Measurements from ENCODE around the gene CD69.

Gene CD69

GRCh38 chr12:9760699-9761418, at the start of gene CD69:
Gene CD69 (minus strand): TSS chr12:9760901. CDS start chr12:9760820, 81 bp downstream.
- DNase-seq (ENCODE audit: insufficient read length, low spot score) (no peak), FAIRE-seq (no peak)
- TF ChIP-seq, protein P1, sequence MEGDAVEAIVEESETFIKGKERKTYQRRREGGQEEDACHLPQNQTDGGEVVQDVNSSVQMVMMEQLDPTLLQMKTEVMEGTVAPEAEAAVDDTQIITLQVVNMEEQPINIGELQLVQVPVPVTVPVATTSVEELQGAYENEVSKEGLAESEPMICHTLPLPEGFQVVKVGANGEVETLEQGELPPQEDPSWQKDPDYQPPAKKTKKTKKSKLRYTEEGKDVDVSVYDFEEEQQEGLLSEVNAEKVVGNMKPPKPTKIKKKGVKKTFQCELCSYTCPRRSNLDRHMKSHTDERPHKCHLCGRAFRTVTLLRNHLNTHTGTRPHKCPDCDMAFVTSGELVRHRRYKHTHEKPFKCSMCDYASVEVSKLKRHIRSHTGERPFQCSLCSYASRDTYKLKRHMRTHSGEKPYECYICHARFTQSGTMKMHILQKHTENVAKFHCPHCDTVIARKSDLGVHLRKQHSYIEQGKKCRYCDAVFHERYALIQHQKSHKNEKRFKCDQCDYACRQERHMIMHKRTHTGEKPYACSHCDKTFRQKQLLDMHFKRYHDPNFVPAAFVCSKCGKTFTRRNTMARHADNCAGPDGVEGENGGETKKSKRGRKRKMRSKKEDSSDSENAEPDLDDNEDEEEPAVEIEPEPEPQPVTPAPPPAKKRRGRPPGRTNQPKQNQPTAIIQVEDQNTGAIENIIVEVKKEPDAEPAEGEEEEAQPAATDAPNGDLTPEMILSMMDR (IDR thresholded peaks at IDR 0.05; ENCODE audit: insufficient read depth, missing control alignments), result no peak

DNA sequence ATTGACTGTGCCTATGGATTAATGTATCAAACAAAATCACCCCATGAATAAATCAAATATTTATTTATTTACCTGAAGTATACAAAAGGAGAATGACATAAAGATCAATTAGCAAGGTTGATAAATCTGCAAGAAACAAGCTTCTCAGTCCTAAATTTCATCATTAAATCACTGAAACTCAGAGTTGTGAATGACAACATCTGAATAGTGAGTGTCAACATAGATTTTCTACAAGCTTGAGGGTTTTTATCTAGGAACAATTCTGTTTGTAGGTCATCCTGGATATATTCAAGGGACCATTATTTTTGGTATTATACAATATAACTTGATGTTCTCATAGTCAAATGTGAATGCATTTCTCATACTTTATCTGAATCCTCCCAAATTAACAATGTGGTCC, 49.2 kb upstream of the CD69 start:
- TF ChIP-seq, protein P1 (IDR thresholded peaks at IDR 0.05; ENCODE audit: insufficient read depth, missing control alignments), result no peak
- DNase-seq (ENCODE audit: insufficient read length, low spot score), result no peak
- FAIRE-seq, result no peak

GRCh38 chr12:9809338-9809737, 48.6 kb upstream of the CD69 start:
- FAIRE-seq, result no peak
- TF ChIP-seq, protein P1 (IDR thresholded peaks at IDR 0.05; ENCODE audit: insufficient read depth, missing control alignments), result no peak
- DNase-seq (ENCODE audit: insufficient read length, low spot score), result no peak

DNA sequence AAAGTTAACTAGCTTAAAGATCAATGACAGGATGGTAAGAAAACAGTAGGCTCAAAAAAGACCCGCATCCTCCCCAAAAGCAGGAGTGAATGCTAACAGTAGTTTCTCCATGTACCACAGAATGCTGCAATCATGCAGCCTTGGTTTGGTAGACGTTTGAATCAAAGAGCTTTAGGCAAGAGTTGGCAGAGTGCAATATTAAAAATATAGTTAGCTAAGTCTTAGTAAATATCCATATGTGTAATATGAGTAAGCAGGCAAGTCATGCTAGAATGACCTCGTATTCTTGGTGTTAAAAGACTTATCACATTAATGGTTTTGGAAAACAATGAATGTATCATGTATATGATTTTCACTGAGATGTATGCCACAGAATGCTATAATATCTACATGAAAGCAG, 47.8 kb upstream of the CD69 start:
- TF ChIP-seq, protein P1 (IDR thresholded peaks at IDR 0.05; ENCODE audit: insufficient read depth, missing control alignments), result no peak
- FAIRE-seq (no peak), DNase-seq (ENCODE audit: insufficient read length, low spot score) (no peak)

DNA sequence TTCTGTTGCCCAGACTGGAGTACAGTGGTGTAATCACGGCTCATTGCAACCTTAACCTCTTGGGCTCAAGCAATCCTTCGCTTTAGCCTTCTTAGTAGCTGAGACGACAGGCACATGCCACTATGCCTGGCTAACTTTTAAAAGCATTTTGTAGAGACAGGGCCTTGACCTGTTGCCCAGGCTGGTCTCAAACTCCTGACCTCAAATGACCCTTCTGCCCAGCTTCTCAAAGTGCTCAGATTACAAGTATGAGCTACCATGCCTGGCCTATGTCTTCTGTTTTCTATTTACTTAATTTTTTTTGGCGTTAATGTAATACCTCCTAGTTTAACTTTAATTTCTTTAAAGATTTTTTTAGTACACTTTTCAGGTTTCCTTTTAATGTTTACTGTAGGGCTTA, 46.0 kb upstream of the CD69 start:
- TF ChIP-seq, protein P1 (IDR thresholded peaks at IDR 0.05; ENCODE audit: insufficient read depth, missing control alignments), result no peak
- FAIRE-seq (no peak), DNase-seq (ENCODE audit: insufficient read length, low spot score) (no peak)

- no peak for DNase-seq (ENCODE audit: insufficient read length, low spot score)
- TF ChIP-seq, protein P1 (IDR thresholded peaks at IDR 0.05; ENCODE audit: insufficient read depth, missing control alignments), result no peak
- no peak for FAIRE-seq
These were observed 45.2 kb upstream of the CD69 start for GRCh38 chr12:9805883-9806282.

DNA sequence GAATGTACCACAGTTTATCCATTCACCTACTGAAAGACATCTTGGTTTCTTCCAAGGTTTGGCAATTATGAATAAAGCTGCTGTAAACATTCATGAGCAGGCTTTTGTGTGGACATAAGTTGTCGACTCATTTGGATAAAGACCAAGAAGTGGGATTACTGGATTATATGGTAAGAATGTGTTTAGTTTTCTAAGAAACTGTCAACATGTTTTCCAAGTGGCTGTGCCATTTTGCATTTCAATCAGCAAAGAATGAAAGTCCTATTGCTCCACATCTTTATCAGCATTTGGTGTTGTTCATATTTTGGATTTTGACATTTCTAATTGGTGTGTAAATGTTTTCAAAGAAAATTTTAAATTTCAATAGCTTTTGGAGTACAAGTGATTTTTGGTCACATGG, 39.3 kb upstream of the CD69 start:
- TF ChIP-seq, protein P1 (IDR thresholded peaks at IDR 0.05; ENCODE audit: insufficient read depth, missing control alignments), result no peak
- FAIRE-seq (no peak), DNase-seq (ENCODE audit: insufficient read length, low spot score) (no peak)
